22Rv1 (cell line): Measurements from ENCODE around the gene FHOD3.

Experiments
- CTCF ChIP-seq: fragments of 450-650 bp; IDR thresholded peaks from 2 replicates; pipeline ENCODE4 v1.5.1; 2017; ENCODE audit warnings: mild to moderate bottlenecking
- ZFX ChIP-seq: fragments of 450-650 bp; IDR thresholded peaks from 2 replicates; pipeline ENCODE4 v1.6.1; 2017; ENCODE audit warnings: antibody characterized with exemption, borderline replicate concordance

DNA sequence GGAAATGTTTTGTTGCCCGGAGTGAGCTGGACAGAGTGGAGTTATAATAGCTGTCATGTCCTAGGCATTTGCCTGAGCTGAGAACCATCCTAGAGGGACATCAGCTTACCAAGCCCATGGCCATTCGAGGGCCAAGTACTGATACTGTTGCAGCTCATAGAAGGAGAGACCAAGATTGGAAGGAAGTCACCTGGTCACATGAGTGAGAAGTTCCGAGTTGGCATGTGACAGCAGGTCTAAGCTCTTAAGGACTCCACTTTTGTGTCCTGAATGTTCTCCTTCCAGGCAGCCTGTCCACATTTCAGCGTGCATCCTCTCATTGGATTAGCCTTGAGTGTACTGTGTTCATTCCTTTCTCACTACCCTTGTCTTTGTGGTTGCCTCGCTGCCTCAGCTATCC is 4.4 kb downstream of the FHOD3 start:
- TF ChIP-seq CTCF (no peak), ZFX (no peak)
